NB4 (cell line): ENCODE results near the gene MTHFD1L.

Experiments used
- POLR2A ChIP-seq: IDR thresholded peaks from 2 replicates; pipeline ENCODE4 v1.6.1; 2011; ENCODE audit warnings: mild to moderate bottlenecking; ENCODE audit not compliant: insufficient read length; ENCODE audit errors: extremely low read depth
- TF ChIP-seq, protein P1 (sequence below): IDR thresholded peaks from one replicate; pipeline ENCODE4 v1.5.1; 2012; ENCODE audit warnings: low read depth, low read length

DNA sequence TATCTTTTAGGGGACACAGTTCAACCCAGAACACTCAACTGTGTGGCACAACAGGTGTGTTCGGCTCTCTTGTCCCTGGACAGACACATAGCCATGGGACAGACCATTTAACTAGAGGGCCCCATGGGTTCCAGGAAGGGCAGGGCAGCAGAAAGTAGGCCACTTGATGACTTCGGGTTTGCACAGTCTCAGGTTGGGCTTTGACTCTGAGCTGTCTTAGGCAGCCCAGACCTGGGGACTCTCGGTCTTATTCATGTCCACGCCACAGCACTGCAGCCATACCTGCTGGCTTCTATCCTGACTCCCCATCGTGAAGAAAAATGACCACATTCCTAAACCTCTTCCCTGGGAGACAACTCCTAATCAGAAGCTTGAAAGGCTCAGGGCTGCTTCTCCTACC lies 228.2 kb downstream of the MTHFD1L start:
- TF ChIP-seq, protein P1, sequence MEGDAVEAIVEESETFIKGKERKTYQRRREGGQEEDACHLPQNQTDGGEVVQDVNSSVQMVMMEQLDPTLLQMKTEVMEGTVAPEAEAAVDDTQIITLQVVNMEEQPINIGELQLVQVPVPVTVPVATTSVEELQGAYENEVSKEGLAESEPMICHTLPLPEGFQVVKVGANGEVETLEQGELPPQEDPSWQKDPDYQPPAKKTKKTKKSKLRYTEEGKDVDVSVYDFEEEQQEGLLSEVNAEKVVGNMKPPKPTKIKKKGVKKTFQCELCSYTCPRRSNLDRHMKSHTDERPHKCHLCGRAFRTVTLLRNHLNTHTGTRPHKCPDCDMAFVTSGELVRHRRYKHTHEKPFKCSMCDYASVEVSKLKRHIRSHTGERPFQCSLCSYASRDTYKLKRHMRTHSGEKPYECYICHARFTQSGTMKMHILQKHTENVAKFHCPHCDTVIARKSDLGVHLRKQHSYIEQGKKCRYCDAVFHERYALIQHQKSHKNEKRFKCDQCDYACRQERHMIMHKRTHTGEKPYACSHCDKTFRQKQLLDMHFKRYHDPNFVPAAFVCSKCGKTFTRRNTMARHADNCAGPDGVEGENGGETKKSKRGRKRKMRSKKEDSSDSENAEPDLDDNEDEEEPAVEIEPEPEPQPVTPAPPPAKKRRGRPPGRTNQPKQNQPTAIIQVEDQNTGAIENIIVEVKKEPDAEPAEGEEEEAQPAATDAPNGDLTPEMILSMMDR: no peak
- no peak for TF ChIP-seq POLR2A
